Measurements from ENCODE around the gene SH3RF2.
A peak's percentile ranks its signal among the peaks of the same experiment; 100 is the strongest.

Gene SH3RF2

GRCh38 chr5:145943674-145944121, 7.3 kb downstream of the SH3RF2 start (continued):
- TF ChIP-seq ZNF280D (tag by site-specific recombination; IDR thresholded peaks at IDR 0.05) (no peak), PRDM10 (tag by site-specific recombination; IDR thresholded peaks at IDR 0.05) (peak; percentile 64), ZNF121 (tag by site-specific recombination; IDR thresholded peaks at IDR 0.05) (no peak), REST (tag by site-specific recombination; IDR thresholded peaks at IDR 0.05) (no peak), ZNF76 (tag by site-specific recombination; IDR thresholded peaks at IDR 0.05; ENCODE audit: borderline replicate concordance, low read depth) (no peak), ZNF302 (tag by site-specific recombination; IDR thresholded peaks at IDR 0.05; ENCODE audit: low read depth) (no peak), ZNF211 (tag by site-specific recombination; IDR thresholded peaks at IDR 0.05; ENCODE audit: low read depth) (no peak), ZNF645 (tag by site-specific recombination; IDR thresholded peaks at IDR 0.05) (no peak), ZNF629 (tag by site-specific recombination; IDR thresholded peaks at IDR 0.05) (peak; percentile 78), ZNF791 (tag by site-specific recombination; IDR thresholded peaks at IDR 0.05) (no peak), ZSCAN5A (tag by site-specific recombination; IDR thresholded peaks at IDR 0.05) (no peak), ZNF704 (tag by site-specific recombination; IDR thresholded peaks at IDR 0.05) (no peak), ZNF280C (tag by site-specific recombination; IDR thresholded peaks at IDR 0.05) (no peak), ZNF501 (tag by site-specific recombination; IDR thresholded peaks at IDR 0.05) (no peak), ZFHX2 (tag by site-specific recombination; conservative IDR thresholded peaks at IDR 0.05) (no peak), ZNF248 (tag by site-specific recombination; IDR thresholded peaks at IDR 0.05) (no peak), ZNF670 (tag by site-specific recombination; IDR thresholded peaks at IDR 0.05; ENCODE audit: low read depth) (no peak), ZNF488 (tag by site-specific recombination; IDR thresholded peaks at IDR 0.05) (no peak), ZFP37 (tag by site-specific recombination; IDR thresholded peaks at IDR 0.05) (no peak)

Data from HEK293 (cell line).